ENCODE measurements around the gene INSR.

DNA sequence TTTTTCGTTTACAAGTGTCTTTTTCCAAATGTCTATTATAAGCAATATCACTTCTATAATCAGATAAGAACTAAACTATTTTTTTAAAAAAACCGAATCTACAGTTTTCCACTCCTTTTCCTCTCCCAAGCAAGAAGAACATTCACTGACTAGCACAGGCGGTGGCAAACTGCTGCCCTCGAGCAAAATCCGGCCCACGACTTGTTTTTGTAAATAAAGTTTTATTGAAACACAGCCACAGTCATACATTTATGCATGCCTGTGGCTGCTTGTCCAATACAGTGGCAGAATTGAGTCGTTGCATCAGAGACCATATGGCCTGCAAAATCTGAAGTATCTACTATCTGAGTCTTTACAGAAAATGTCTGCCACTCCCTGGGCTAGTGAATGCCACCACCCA lies 27.4 kb downstream of the INSR start:
- TF ChIP-seq, protein P1, sequence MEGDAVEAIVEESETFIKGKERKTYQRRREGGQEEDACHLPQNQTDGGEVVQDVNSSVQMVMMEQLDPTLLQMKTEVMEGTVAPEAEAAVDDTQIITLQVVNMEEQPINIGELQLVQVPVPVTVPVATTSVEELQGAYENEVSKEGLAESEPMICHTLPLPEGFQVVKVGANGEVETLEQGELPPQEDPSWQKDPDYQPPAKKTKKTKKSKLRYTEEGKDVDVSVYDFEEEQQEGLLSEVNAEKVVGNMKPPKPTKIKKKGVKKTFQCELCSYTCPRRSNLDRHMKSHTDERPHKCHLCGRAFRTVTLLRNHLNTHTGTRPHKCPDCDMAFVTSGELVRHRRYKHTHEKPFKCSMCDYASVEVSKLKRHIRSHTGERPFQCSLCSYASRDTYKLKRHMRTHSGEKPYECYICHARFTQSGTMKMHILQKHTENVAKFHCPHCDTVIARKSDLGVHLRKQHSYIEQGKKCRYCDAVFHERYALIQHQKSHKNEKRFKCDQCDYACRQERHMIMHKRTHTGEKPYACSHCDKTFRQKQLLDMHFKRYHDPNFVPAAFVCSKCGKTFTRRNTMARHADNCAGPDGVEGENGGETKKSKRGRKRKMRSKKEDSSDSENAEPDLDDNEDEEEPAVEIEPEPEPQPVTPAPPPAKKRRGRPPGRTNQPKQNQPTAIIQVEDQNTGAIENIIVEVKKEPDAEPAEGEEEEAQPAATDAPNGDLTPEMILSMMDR (IDR thresholded peaks at IDR 0.05) = no peak
- no peak for TF ChIP-seq ZFX (IDR thresholded peaks at IDR 0.05; ENCODE audit: borderline replicate concordance)
